Measurements from ENCODE around the gene GRM7. TPM values are rescaled to one million over a fixed set of nuclear protein-coding genes. Genes with fewer than 3 reads are reported as not detected.

GRM7 gene
- total RNA-seq, 2 experiments from 2014 or later, result not detected

DNA sequence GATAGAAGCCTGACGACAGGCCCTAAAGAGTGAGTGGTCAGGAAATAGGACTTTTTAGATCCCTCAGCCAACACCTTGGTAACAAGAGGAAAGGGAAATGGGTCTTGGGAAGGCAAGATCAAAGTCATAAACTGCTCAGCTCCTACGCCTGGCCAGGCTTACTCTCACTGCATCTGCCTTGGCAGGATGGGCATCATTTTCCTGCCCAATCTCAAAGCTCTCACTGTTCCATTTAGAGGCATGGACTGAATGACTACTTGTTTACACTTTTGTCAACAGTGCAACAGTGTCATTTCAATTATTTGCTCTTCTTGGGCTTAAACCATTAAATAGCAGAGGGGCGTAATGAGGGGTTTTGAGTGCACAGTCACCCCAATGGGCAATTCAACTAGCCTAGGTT, 808.7 kb downstream of the GRM7 start:
- H3K4me1 ChIP-seq (ENCODE audit: insufficient read depth, low read length, poor library complexity, severe bottlenecking), result no peaks in the 10 kb centered on the region
- no TSS peak for BruUV-seq (replicated peaks)
- H3K79me2 ChIP-seq (ENCODE audit: insufficient read depth, low read depth, low read length), result no peaks in the 10 kb centered on the region
- TF ChIP-seq EZH2phosphoT487 (IDR thresholded peaks at IDR 0.05; ENCODE audit: borderline replicate concordance, low read depth, low read length), result no peak
- TF ChIP-seq, protein P1, sequence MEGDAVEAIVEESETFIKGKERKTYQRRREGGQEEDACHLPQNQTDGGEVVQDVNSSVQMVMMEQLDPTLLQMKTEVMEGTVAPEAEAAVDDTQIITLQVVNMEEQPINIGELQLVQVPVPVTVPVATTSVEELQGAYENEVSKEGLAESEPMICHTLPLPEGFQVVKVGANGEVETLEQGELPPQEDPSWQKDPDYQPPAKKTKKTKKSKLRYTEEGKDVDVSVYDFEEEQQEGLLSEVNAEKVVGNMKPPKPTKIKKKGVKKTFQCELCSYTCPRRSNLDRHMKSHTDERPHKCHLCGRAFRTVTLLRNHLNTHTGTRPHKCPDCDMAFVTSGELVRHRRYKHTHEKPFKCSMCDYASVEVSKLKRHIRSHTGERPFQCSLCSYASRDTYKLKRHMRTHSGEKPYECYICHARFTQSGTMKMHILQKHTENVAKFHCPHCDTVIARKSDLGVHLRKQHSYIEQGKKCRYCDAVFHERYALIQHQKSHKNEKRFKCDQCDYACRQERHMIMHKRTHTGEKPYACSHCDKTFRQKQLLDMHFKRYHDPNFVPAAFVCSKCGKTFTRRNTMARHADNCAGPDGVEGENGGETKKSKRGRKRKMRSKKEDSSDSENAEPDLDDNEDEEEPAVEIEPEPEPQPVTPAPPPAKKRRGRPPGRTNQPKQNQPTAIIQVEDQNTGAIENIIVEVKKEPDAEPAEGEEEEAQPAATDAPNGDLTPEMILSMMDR (conservative IDR thresholded peaks at IDR 0.05; ENCODE audit: low read length), result no peak
- no peak overlapping the region for H3K4me3 ChIP-seq (ENCODE audit: low read depth, low read length, poor library complexity, severe bottlenecking)
- ChIA-PET CTCF (ENCODE audit: unreplicated experiment) (no interaction called here), POLR2A (interaction anchor here (0.6 kb wide), 1 partner anchor 30 kb away, joined by 3 read pairs; no protein-coding TSS in a partner anchor)
- no peak for DNase-seq (ENCODE audit: low spot score)
- H3K27ac ChIP-seq (ENCODE audit: low read depth, low read length, poor library complexity, severe bottlenecking), result no peak overlapping the region
- intact Hi-C loops (cut with micrococcal nuclease; ENCODE audit: unreplicated experiment), result no loop called here
- H4K20me1 ChIP-seq (ENCODE audit: insufficient read depth, low read length), result no peaks in the 10 kb centered on the region
- no peak overlapping the region for H3K4me2 ChIP-seq (ENCODE audit: low read length)
- H3K36me3 ChIP-seq (ENCODE audit: insufficient read depth, low read length), result no peaks in the 10 kb centered on the region
- H2AFZ ChIP-seq (ENCODE audit: low read length), result no peak overlapping the region
- no peaks in the 10 kb centered on the region for H3K9me3 ChIP-seq (ENCODE audit: low read length)
- H3K9me2 ChIP-seq (ENCODE audit: insufficient read depth, low read length), result no peaks in the 10 kb centered on the region

DNA sequence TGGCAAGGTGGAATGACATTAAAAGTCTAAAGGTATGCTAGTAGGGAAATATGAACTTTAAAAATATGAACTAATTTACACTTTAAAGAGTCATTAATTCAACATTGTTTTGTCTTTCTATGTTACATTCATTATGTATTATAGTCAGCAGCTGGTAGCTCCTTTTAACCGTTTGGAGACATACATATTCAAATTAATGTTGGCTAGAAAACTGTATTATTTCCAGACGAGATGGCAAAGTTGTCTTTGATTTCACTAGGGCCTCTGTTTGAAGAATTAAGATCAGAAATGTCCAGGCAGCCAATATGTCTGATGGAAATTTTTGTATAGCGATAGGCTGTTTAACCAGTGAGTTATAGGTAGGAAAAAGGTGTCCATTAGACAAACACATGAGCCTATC, 817.6 kb downstream of the GRM7 start:
- intact Hi-C loops (cut with micrococcal nuclease; ENCODE audit: unreplicated experiment), result no loop called here
- no peaks in the 10 kb centered on the region for H3K4me1 ChIP-seq (ENCODE audit: insufficient read depth, low read length, poor library complexity, severe bottlenecking)
- POLR2A ChIA-PET, result no interaction called here

DNA sequence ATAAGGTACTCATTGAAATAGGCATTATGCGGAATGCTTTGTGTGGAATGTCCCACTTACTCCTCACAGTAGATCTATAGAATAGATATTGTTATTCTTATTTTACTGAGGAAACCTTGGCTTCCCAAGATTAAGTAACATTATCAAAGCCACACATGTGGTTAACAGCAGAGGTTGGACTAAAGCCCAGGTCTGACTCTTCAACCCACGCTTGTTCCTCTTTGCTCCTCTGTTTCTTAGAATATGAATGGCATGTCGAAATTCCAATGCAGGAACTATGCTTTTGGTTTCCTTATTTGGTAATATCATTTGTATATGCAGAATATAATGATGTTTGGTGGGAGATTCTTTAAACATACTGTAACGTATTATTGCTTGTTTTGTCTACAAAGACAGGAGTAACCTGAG, 821.9 kb downstream of the GRM7 start:
- Histone ChIP-seq H3K79me2 (ENCODE audit: insufficient read depth, low read depth, low read length) (no peaks in the 10 kb centered on the region), H3K36me3 (ENCODE audit: insufficient read depth, low read length) (no peaks in the 10 kb centered on the region), H3K4me3 (ENCODE audit: low read depth, low read length, poor library complexity, severe bottlenecking) (no peak overlapping the region), H3K9me3 (ENCODE audit: low read length) (no peaks in the 10 kb centered on the region), H3K4me1 (ENCODE audit: insufficient read depth, low read length, poor library complexity, severe bottlenecking) (no peaks in the 10 kb centered on the region), H3K27ac (ENCODE audit: low read depth, low read length, poor library complexity, severe bottlenecking) (no peak overlapping the region), H4K20me1 (ENCODE audit: insufficient read depth, low read length) (no peaks in the 10 kb centered on the region), H2AFZ (ENCODE audit: low read length) (no peak overlapping the region), H3K9me2 (ENCODE audit: insufficient read depth, low read length) (no peaks in the 10 kb centered on the region), H3K4me2 (ENCODE audit: low read length) (no peak overlapping the region)
- TF ChIP-seq EZH2phosphoT487 (IDR thresholded peaks at IDR 0.05; ENCODE audit: borderline replicate concordance, low read depth, low read length), result no peak
- TF ChIP-seq, protein P1 (conservative IDR thresholded peaks at IDR 0.05; ENCODE audit: low read length), result no peak
- DNase-seq (ENCODE audit: low spot score), result no peak
- no TSS peak for BruUV-seq (replicated peaks)
- intact Hi-C loops (cut with micrococcal nuclease; ENCODE audit: unreplicated experiment), result no loop called here
- ChIA-PET CTCF (ENCODE audit: unreplicated experiment) (no interaction called here), POLR2A (interaction anchor here (0.6 to 1.4 kb wide), 2 partner anchors 11 to 21 kb away, joined by 3 to 5 read pairs; no protein-coding TSS in a partner anchor)

More for the DNA sequence above, 817.6 kb downstream of the GRM7 start:
- H3K9me2 ChIP-seq (ENCODE audit: insufficient read depth, low read length), result no peaks in the 10 kb centered on the region
- no peaks in the 10 kb centered on the region for H3K36me3 ChIP-seq (ENCODE audit: insufficient read depth, low read length)
- no peak overlapping the region for H3K27ac ChIP-seq (ENCODE audit: low read depth, low read length, poor library complexity, severe bottlenecking)
- no peaks in the 10 kb centered on the region for H3K9me3 ChIP-seq (ENCODE audit: low read length)
- BruUV-seq (replicated peaks), result no TSS peak
- H2AFZ ChIP-seq (ENCODE audit: low read length), result no peak overlapping the region
- H3K79me2 ChIP-seq (ENCODE audit: insufficient read depth, low read depth, low read length), result no peaks in the 10 kb centered on the region
- no peak for DNase-seq (ENCODE audit: low spot score)
- CTCF ChIA-PET (ENCODE audit: unreplicated experiment), result no interaction called here
- TF ChIP-seq, protein P1 (conservative IDR thresholded peaks at IDR 0.05; ENCODE audit: low read length), result no peak
- TF ChIP-seq EZH2phosphoT487 (IDR thresholded peaks at IDR 0.05; ENCODE audit: borderline replicate concordance, low read depth, low read length), result no peak
- H3K4me2 ChIP-seq (ENCODE audit: low read length), result no peak overlapping the region
- H3K4me3 ChIP-seq (ENCODE audit: low read depth, low read length, poor library complexity, severe bottlenecking), result no peak overlapping the region
- no peaks in the 10 kb centered on the region for H4K20me1 ChIP-seq (ENCODE audit: insufficient read depth, low read length)
